SU-DHL-6 (cell line): ENCODE data around the gene MAPK8.

Experiments used
- EZH2phosphoT487 ChIP-seq: fragments of 200-600 bp; sonication (generic), shearing (Covaris generic); conservative IDR thresholded peaks from 2 replicates; pipeline ENCODE4 v1.6.1; 2018; ENCODE audit warnings: mild to moderate bottlenecking, antibody characterized with exemption, low read length, moderate library complexity, mixed read lengths
- TF ChIP-seq, protein P1 (sequence below): fragments of 200-600 bp; sonication (generic); IDR thresholded peaks from one replicate; pipeline ENCODE4 v1.5.1; 2017; ENCODE audit warnings: antibody characterized with exemption, mild to moderate bottlenecking, low read length, moderate library complexity; ENCODE audit not compliant: insufficient read depth, poor library complexity, severe bottlenecking

DNA sequence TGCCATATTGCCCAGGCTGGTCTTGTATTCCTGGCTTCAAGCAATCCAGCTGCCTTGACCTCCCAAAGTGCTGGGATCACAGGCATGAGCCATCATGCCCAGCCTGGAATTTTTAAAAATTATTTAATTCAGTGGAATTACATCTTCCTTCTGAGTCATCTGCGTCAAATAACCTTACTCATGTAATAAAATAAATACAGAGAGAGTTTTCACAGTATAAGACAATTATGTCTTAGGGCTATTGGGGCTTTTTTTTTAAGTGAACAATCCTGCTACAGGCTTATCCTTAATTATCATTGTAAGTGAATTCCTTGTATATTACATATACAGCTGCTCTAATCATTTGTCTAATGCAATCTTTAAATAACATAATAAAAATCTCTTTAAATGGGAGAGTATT lies 108.3 kb downstream of the MAPK8 start:
- TF ChIP-seq, protein P1, sequence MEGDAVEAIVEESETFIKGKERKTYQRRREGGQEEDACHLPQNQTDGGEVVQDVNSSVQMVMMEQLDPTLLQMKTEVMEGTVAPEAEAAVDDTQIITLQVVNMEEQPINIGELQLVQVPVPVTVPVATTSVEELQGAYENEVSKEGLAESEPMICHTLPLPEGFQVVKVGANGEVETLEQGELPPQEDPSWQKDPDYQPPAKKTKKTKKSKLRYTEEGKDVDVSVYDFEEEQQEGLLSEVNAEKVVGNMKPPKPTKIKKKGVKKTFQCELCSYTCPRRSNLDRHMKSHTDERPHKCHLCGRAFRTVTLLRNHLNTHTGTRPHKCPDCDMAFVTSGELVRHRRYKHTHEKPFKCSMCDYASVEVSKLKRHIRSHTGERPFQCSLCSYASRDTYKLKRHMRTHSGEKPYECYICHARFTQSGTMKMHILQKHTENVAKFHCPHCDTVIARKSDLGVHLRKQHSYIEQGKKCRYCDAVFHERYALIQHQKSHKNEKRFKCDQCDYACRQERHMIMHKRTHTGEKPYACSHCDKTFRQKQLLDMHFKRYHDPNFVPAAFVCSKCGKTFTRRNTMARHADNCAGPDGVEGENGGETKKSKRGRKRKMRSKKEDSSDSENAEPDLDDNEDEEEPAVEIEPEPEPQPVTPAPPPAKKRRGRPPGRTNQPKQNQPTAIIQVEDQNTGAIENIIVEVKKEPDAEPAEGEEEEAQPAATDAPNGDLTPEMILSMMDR = no peak
- no peak for TF ChIP-seq EZH2phosphoT487
